ENCODE measurements around the gene REEP6. TPM values are rescaled to one million over a fixed set of nuclear protein-coding genes. Genes with fewer than 3 reads are reported as not detected.
"Not testable (repeated sequence)": the region's sequence is repeated elsewhere in the genome, so short reads cannot be mapped to it uniquely, and the experiment has no call there.

REEP6 gene
- polyA plus RNA-seq, 1 experiment: 0.84 TPM

DNA sequence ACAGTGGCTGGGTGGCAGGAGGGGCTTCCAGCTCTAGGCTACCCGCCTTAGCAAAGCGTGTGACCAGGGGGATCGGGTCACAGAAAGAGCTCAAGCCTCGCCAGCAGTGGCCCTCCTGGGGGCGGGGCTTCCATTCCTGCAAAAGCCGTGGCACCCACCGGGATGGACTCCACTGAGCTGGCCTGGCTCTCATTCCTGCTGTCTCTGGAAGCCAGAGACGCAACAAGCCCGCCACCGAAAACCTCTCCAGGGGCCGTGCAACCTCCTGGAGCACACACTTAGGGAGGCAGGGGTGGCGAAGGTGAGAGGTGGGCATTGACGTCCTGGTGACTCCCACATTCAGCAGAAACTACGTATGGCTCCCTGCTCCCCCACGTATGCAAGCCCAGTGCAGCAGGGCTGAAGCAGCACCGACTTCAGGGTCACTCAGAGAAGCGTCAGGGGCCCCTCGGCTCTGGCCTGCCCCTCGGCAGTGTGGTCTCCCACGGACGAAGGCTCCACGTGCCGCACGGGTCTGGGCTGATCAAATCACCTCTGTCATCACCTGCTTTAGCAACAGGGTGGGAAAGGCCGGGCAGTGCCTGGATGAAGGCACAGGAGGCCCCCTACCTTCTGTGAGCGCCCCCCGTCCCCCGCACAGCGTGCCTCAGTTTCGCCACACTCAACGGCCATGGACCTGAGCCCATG, 15.1 kb upstream of the REEP6 start:
- no peaks in the 10 kb centered on the region; the same call in 1 of the 2 replicates for H3K9me3 ChIP-seq (ENCODE audit: control insufficient read depth, insufficient read depth, low read length)
- no peak for DNase-seq (ENCODE audit: low read depth, low spot score)
- ChIA-PET CTCF (interaction anchor here (0.6 kb wide), 1 partner anchor 178 kb away, joined by 3 read pairs; no protein-coding TSS in a partner anchor), POLR2A (no interaction called here)
- TF ChIP-seq, protein P1, sequence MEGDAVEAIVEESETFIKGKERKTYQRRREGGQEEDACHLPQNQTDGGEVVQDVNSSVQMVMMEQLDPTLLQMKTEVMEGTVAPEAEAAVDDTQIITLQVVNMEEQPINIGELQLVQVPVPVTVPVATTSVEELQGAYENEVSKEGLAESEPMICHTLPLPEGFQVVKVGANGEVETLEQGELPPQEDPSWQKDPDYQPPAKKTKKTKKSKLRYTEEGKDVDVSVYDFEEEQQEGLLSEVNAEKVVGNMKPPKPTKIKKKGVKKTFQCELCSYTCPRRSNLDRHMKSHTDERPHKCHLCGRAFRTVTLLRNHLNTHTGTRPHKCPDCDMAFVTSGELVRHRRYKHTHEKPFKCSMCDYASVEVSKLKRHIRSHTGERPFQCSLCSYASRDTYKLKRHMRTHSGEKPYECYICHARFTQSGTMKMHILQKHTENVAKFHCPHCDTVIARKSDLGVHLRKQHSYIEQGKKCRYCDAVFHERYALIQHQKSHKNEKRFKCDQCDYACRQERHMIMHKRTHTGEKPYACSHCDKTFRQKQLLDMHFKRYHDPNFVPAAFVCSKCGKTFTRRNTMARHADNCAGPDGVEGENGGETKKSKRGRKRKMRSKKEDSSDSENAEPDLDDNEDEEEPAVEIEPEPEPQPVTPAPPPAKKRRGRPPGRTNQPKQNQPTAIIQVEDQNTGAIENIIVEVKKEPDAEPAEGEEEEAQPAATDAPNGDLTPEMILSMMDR (IDR thresholded peaks at IDR 0.05; ENCODE audit: low read depth, low read length): no peak
- no peak overlapping the region for H3K27ac ChIP-seq (ENCODE audit: low read depth, low read length)
- peaks cover 26% of the 10 kb centered on the region for H3K27me3 ChIP-seq (ENCODE audit: control insufficient read depth, insufficient read depth, low read length)
- no peak overlapping the region for H3K4me3 ChIP-seq (ENCODE audit: low read depth, low read length)

DNA sequence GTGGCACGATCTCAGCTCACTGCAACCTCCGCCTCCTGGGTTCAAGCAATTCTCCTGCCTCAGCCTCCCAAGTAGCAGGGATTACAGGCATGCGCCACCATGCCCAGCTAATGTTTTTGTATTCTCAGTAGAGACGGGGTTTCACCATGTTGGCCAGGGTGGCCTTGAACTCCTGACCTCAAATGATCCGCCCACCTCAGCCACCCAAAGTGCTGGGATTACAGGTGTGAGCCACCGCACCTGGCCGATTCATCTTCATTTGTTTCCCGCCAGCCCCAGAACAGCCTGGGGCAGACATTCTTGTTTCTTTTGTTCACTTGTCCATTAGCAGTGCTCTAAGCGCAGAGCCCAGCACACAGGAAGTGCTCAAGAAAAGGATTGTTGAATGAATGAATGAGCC, 13.9 kb upstream of the REEP6 start:
- CTCF ChIA-PET: not testable (repeated sequence)

DNA sequence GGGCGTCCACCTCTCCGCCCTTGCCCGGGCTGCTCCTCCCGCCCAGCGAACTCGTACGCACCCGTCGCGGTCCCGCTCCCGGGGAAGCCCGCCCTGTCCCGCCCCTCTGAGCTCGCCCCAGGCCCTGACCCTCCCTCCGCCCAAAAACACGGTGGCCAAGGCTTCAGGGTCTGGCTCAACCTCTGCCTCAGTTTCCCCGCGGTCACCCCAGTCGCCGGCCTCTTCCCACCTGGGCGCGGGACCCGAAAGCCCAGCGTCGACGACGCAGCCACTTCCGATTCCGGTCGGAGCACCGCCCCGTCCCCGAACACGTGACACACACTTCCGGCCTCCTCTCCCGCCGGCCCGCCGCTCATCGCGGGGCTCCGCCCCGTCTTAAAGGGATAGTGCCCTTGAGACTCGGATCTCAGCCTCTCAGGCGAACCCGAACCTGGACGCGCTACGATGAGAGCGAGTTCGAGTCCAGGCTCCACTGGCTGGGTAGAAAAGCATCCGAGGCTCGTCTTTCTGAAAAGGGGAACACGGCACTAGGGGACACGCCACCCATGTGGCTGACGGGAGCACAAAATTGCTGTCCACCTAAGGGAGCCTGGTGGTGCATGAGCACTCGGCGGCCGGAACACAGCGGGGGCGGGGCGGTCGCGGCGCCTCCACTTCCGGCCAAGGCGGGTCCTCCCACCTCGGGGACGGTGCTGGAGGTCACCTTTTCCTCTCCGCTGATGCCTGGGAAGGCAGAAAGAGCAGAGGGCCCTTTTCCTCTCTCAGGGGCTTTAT, 11.9 kb upstream of the REEP6 start, which contains the start of gene C19orf25:
TSS of gene C19orf25 (minus strand) at position 282 of the 774 bp plus-strand sequence. CDS start 312 bp downstream, outside the sequence.
- peak within 1 kb of the TSS; percentile 47 for H3K27ac ChIP-seq (ENCODE audit: low read depth, low read length)
- H3K27me3 ChIP-seq (ENCODE audit: control insufficient read depth, insufficient read depth, low read length): no peaks in the 10 kb centered on the region
- peak; percentile 78 for DNase-seq (ENCODE audit: low read depth, low spot score)
- no peaks in the 10 kb centered on the region; the same call in 1 of the 2 replicates for H3K9me3 ChIP-seq (ENCODE audit: control insufficient read depth, insufficient read depth, low read length)
- CTCF ChIA-PET: no interaction called here
- H3K4me3 ChIP-seq (ENCODE audit: low read depth, low read length): peak within 1 kb of the TSS; percentile 88
- TF ChIP-seq, protein P1 (IDR thresholded peaks at IDR 0.05; ENCODE audit: low read depth, low read length): no peak
- POLR2A ChIA-PET: no interaction called here

More for the DNA sequence above, 13.9 kb upstream of the REEP6 start:
- H3K27ac ChIP-seq (ENCODE audit: low read depth, low read length); H3K9me3 ChIP-seq (ENCODE audit: control insufficient read depth, insufficient read depth, low read length); DNase-seq (ENCODE audit: low read depth, low spot score); H3K4me3 ChIP-seq (ENCODE audit: low read depth, low read length); POLR2A ChIA-PET: not testable (repeated sequence)
- peaks cover 14% of the 10 kb centered on the region for H3K27me3 ChIP-seq (ENCODE audit: control insufficient read depth, insufficient read depth, low read length)

DNA sequence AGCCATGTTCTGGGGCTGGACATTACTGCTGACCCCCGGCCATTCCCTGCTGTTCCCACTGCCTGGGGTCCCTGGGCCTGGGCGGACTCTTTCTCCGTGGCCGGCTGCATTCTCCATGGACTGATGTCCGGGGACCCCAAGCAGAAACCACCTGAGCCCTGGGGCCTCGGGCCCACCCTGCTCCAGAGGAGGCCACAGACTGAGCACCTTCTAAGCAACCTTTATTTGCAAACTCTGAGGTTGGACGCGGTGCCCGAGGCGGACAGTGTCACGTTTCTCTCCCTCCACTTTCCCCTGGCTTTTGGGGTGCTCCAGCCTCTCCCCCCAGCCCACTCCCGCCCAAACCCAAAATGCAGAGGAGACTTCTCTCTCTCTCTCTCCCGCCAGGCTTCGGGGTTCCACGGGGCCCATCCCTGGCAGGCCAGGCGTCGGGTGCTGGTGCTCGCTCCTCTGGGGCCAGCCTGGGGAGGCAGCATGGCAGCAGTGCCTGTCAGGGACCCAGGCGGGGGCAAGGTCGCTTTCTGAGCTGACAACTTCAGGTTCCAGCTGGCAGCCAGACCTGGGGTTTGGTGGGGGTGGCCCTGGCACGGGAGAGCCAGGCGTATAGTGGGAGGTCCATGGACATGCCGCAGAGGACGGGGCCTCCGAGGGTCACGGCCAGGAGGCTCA, 9.6 kb upstream of the REEP6 start:
- POLR2A ChIA-PET: no interaction called here
- CTCF ChIA-PET: no interaction called here
- DNase-seq (ENCODE audit: low read depth, low spot score): no peak

DNA sequence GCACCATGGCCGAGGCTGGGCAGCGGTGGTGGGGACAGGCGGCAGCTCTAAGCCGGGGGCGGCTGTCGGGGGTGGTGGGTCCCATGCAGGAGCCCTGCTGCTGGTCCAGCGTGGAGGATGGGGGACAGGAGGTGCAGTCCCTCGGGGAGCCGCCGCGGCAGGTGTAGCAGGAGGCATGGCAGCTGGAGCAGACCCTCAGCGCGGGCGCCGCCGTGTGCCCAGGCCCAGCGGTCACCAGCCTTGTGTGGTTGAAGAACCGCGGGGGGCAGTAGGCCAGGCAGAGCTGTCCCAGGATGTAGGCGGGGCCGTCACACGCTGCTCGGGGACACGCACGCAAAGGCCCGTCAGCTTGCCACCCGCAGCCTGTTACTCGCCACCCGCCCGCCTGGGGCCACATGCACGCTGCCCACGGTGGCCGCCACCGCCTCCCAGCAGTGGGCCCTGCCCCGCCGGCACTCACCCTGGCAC, 9.1 kb upstream of the REEP6 start:
- H3K27me3 ChIP-seq (ENCODE audit: control insufficient read depth, insufficient read depth, low read length): no peaks in the 10 kb centered on the region
- ChIA-PET POLR2A (no interaction called here), CTCF (no interaction called here)
- no peak overlapping the region for H3K27ac ChIP-seq (ENCODE audit: low read depth, low read length)
- no peaks in the 10 kb centered on the region; the same call in 1 of the 2 replicates for H3K9me3 ChIP-seq (ENCODE audit: control insufficient read depth, insufficient read depth, low read length)
- no peak for DNase-seq (ENCODE audit: low read depth, low spot score)
- H3K4me3 ChIP-seq (ENCODE audit: low read depth, low read length): no peak overlapping the region
- TF ChIP-seq, protein P1 (IDR thresholded peaks at IDR 0.05; ENCODE audit: low read depth, low read length): no peak

More for the DNA sequence above, 9.6 kb upstream of the REEP6 start:
- H3K27ac ChIP-seq (ENCODE audit: low read depth, low read length): no peak overlapping the region
- H3K9me3 ChIP-seq (ENCODE audit: control insufficient read depth, insufficient read depth, low read length): no peaks in the 10 kb centered on the region; the same call in 1 of the 2 replicates
- TF ChIP-seq, protein P1 (IDR thresholded peaks at IDR 0.05; ENCODE audit: low read depth, low read length): no peak
- no peak overlapping the region for H3K4me3 ChIP-seq (ENCODE audit: low read depth, low read length)
- no peaks in the 10 kb centered on the region for H3K27me3 ChIP-seq (ENCODE audit: control insufficient read depth, insufficient read depth, low read length)

All from AG04450 (cell line).